Ectodermal cell (in vitro differentiated cells): ENCODE measurements around the gene RAP1GAP.

ENCODE experiments used
- H3K27ac ChIP-seq: 2 replicates; pipeline ENCODE4 v1.7.0; 2013; ENCODE audit warnings: mild to moderate bottlenecking, low read depth, low read length; ENCODE audit not compliant: insufficient read depth, poor library complexity, severe bottlenecking
- H3K27me3 ChIP-seq: 2 replicates; pipeline ENCODE4 v1.7.0; 2013; ENCODE audit warnings: mild to moderate bottlenecking, low read length; ENCODE audit not compliant: insufficient read depth, control insufficient read depth, poor library complexity, severe bottlenecking
- H3K36me3 ChIP-seq: one replicate; pipeline ENCODE4 v1.7.0; 2013; ENCODE audit warnings: low read length; ENCODE audit not compliant: control insufficient read depth, insufficient read depth
- H3K4me1 ChIP-seq: one replicate; pipeline ENCODE4 v1.7.0; 2013; ENCODE audit warnings: low read length; ENCODE audit not compliant: control insufficient read depth, insufficient read depth
- H3K4me3 ChIP-seq: 2 replicates; pipeline ENCODE4 v1.7.0; 2013; ENCODE audit warnings: low read depth, low read length, control low read depth; ENCODE audit not compliant: insufficient read depth
- H3K9me3 ChIP-seq: 2 replicates; pipeline ENCODE4 v1.7.0; 2013; ENCODE audit warnings: mild to moderate bottlenecking, low read length, moderate library complexity; ENCODE audit not compliant: control insufficient read depth
- WGBS, 2 experiments: methylation state at CpG; one replicate each; pipeline ENCODE4 v1.1.7; 2013; ENCODE audit warnings: missing lambda C conversion rate in 2 of 2; 5-methylcytosine and 5-hydroxymethylcytosine counted together

The RAP1GAP gene

DNA sequence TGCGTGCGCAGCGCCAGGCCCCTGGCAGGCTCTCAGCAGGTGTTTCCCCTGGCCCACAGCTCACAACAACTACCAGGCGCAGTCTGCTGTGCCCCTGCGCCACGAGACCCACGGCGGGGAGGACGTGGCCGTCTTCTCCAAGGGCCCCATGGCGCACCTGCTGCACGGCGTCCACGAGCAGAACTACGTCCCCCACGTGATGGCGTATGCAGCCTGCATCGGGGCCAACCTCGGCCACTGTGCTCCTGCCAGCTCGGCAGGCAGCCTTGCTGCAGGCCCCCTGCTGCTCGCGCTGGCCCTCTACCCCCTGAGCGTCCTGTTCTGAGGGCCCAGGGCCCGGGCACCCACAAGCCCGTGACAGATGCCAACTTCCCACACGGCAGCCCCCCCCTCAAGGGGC is 91.8 kb downstream of the RAP1GAP start:
- 93 to 95% methylated on average over 26 of the region's 26 CpGs for WGBS, 2 experiments
- H3K4me3 ChIP-seq, result no peak overlapping the region

DNA sequence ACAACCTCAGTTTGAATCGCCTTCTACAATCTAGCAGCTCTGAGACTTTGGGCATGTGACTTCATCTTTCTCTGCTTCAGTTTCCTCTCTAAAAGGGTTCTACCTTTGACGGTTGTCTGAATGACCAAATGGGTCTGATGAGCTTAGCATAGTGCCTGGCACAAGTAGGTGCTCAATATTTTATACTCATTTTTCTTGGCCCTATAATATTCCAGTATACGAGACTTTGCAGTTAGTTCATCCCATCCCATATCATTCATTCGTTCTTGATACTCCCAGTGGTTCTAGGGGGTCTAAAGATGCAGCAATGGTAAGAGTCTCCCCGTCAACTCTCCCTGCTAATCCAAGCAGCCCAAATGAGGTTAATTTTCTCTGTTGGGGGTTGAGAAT is 92.4 kb downstream of the RAP1GAP start:
- WGBS, 2 experiments, result 92 to 96% methylated on average over 5 of the region's 5 CpGs

More for the DNA sequence above, 91.8 kb downstream of the RAP1GAP start:
- Histone ChIP-seq H3K36me3 (no peaks in the 10 kb centered on the region), H3K4me1 (peaks cover 20% of the 10 kb centered on the region), H3K9me3 (no peaks in the 10 kb centered on the region), H3K27me3 (no peaks in the 10 kb centered on the region), H3K27ac (no peak overlapping the region)

DNA sequence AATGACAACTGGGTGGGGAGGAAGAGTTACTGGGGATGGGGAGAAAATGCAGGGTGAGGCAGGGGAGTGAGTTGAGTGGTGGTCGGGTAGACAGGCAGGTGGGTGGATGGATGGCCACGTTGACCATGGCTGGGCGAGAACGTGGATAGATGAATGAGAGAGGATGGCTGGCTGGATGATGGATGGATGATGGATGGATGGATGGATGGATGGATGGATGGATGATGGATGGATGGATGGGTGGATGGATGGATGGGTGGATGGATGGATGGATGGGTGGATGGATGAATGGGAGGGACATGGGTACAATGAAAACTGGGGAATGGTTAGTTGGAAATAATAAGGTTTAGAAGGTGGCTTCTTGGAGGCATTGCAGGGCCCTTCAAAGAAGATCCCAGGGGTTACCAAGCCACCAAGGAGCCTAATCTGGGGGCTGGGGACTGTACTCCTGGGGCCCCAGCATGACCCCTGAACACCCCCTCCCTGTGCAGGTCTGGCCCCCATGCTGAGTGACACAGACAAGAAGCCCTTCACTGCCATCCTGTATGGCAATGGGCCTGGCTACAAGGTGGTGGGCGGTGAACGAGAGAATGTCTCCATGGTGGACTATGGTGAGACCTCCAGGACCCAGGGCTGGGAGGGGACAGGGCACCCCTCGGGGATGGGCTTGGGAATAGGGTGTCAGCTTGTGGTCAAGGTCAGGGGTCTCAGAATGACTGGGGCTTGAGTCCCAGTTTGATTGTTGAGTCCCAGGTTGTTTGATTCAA is 92.9 kb downstream of the RAP1GAP start:
- H3K4me1 ChIP-seq, result peaks cover 20% of the 10 kb centered on the region
- WGBS, 2 experiments, result 97 to 98% methylated on average over 7 of the region's 7 CpGs

More for the DNA sequence above, 92.4 kb downstream of the RAP1GAP start:
- H3K9me3 ChIP-seq, result no peaks in the 10 kb centered on the region
- H3K4me1 ChIP-seq, result peaks cover 20% of the 10 kb centered on the region
- no peaks in the 10 kb centered on the region for H3K36me3 ChIP-seq
- no peaks in the 10 kb centered on the region for H3K27me3 ChIP-seq
- no peak overlapping the region for H3K4me3 ChIP-seq
- H3K27ac ChIP-seq, result no peak overlapping the region

DNA sequence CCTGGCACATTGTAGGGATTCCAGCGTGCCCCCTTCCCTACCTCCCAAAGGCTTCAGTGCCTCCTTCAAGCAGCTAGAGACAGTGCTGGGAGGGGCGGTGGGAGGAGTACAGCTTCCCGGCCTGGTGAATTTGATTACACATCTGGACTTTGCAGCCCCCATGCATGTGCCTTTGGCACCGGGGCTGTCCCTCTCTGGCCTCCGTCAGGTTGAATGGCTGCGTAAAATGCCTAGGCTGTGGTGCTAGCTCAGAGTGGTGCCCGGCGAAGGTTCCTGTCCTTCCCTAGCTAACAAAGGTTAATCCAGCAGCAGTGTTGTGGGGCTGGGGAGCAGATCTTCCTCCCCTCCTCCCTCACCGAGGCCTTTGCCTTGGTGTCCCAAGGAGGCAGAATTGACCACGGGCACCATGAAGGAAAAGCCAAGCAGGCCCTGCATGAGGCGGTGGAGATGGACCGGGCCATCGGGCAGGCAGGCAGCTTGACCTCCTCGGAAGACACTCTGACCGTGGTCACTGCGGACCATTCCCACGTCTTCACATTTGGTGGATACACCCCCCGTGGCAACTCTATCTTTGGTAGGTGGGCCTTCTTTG is 93.7 kb downstream of the RAP1GAP start:
- WGBS, 2 experiments, result 93 to 96% methylated on average over 18 of the region's 18 CpGs

More for the DNA sequence above, 92.9 kb downstream of the RAP1GAP start:
- Histone ChIP-seq H3K27me3 (no peaks in the 10 kb centered on the region), H3K27ac (no peak overlapping the region), H3K36me3 (no peaks in the 10 kb centered on the region), H3K9me3 (no peaks in the 10 kb centered on the region), H3K4me3 (no peak overlapping the region)

DNA sequence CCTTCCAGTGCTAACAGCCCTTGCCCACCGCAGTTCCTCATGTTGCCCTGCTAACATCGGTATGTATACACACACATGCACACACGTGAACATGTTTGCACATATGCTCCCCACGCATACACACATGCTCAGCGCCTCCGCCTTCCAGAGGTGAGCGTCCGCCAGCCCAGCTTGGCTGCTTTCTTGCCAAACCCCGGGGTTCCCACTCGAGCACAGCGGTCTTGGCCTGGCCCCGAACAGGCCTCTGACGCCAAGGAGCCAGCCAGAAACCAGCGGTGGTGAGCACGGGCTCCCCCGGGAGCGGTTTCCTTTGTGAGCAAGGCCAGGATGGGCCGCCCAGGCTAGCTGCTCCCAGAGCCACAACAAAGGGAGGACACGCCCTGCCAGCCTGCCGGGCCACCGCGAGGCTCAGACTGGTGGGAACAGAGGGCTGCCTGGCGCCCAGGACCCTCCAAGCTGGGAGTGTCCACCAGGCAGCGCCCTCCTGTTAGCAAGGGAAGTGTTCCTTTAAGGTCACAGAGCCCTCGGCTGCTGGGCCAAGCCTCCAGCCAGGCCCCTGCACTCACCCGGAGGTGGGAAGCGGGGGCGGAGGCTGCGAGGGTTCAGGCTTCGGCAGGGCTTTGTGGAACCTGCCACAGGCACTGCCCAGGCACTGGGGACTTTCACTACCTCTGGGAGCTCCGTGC is 94.5 kb downstream of the RAP1GAP start:
- Histone ChIP-seq H3K27me3 (no peaks in the 10 kb centered on the region), H3K36me3 (no peaks in the 10 kb centered on the region), H3K4me3 (no peak overlapping the region), H3K4me1 (peaks cover 20% of the 10 kb centered on the region), H3K9me3 (no peaks in the 10 kb centered on the region), H3K27ac (peak overlapping the region; percentile 54)
- 49% methylated on average over 31 of the region's 31 CpGs for WGBS, 2 experiments

More for the DNA sequence above, 93.7 kb downstream of the RAP1GAP start:
- H3K27me3 ChIP-seq, result no peaks in the 10 kb centered on the region
- H3K4me1 ChIP-seq, result peaks cover 20% of the 10 kb centered on the region
- no peak overlapping the region for H3K4me3 ChIP-seq
- H3K36me3 ChIP-seq, result no peaks in the 10 kb centered on the region
- no peak overlapping the region for H3K27ac ChIP-seq
- no peaks in the 10 kb centered on the region for H3K9me3 ChIP-seq

DNA sequence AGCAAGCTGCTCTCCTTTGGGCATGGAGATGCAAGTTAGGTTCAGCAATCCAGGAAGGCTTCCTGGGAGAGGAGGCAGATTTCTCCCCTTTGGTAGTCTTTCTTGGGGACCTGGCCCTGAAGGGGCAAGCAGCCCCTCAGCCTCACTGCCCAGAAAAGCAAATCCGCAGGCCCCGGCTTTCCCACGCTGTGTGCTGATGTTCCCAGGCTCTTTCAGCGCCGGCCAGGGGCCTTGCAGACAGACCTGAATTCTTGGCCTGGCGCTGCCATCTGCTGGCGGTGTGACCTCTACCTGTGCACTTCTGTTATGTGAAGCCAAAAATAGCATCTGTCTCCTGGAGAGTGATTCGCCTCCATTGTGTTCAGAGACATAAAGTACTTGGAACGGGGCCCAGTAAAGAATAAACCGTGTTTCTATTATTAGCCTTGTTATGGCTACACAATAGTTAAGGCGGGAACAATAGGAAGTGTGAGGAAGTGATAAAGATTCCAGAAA is 95.1 kb downstream of the RAP1GAP start:
- Histone ChIP-seq H3K4me1 (peaks cover 20% of the 10 kb centered on the region), H3K36me3 (no peaks in the 10 kb centered on the region), H3K27ac (peak overlapping the region; percentile 45), H3K4me3 (no peak overlapping the region), H3K9me3 (no peaks in the 10 kb centered on the region), H3K27me3 (no peaks in the 10 kb centered on the region)
- whole genome bisulfite sequencing, 2 experiments, result 40 to 43% methylated on average over 11 of the region's 11 CpGs

DNA sequence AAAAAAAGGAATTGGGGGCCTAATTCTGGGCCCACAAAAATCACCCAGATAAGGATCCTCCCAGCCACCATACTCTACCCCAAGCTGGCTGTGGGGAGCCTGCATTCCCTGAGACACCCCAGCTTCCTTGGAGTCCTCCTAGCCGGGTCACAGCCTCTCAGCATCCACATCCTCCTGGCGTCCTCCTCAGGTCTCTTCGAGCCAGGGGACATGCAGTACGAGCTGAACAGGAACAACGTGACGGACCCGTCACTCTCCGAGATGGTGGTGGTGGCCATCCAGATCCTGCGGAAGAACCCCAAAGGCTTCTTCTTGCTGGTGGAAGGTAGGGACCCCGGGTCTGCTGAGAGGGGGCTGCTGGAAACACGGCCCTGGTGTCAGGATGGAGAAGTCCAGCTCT is 95.7 kb downstream of the RAP1GAP start:
- WGBS, 2 experiments, result 93 to 94% methylated on average over 11 of the region's 11 CpGs
- H3K9me3 ChIP-seq, result no peaks in the 10 kb centered on the region
- H3K4me1 ChIP-seq, result peaks cover 20% of the 10 kb centered on the region
- H3K4me3 ChIP-seq, result no peak overlapping the region
- H3K36me3 ChIP-seq, result no peaks in the 10 kb centered on the region
- no peak overlapping the region for H3K27ac ChIP-seq
- no peaks in the 10 kb centered on the region for H3K27me3 ChIP-seq

DNA sequence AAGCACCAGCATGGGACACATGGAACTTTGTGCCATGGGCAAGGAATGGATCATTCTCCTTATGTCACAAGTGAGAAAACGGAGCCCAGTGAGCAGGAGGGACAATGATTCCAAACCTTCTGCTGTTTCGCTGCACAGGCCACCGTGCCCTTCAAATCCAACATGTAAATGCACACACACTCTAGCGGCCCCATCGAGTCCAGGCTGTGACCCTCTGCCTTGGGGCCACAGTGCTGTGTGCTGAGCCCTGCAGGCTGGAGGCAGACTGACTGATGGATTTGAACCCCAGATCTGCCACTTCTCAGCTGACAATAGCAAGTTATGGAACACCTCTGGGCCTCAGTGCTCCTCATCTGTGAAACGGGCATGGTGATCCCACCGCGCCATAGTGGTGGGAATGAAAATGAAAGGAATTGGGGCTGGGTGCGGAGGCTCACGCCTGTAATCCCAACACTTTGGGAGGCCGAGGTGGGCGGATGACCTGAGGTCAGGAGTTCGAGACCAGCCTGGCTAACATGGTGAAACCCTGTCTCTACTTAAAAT is 96.4 kb downstream of the RAP1GAP start:
- Histone ChIP-seq H3K27ac (no peak overlapping the region), H3K4me1 (peaks cover 20% of the 10 kb centered on the region), H3K27me3 (no peaks in the 10 kb centered on the region), H3K9me3 (no peaks in the 10 kb centered on the region), H3K4me3 (no peak overlapping the region), H3K36me3 (no peaks in the 10 kb centered on the region)
- 92% methylated on average over 13 of the region's 13 CpGs for WGBS, 2 experiments

DNA sequence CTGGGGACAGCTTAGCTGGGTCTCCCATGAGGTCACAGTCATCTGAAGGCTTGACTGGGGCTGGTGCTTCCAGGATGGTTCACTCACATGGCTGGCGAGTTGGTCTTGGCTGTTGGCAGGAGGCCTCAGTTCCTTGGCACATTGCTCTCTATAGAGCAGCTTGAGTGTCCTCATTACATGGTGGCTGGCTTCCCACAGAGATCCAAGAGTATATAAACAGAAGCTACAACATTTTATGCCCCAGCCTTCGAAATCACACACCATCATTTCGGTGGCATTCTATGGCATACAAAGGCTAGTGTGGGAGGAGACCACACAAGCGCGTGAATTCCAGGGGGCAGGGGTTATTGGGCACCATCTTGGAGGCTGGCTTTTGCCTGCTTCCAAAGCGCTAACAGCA is 96.9 kb downstream of the RAP1GAP start:
- no peak overlapping the region for H3K4me3 ChIP-seq
- WGBS, 2 experiments, result 95 to 96% methylated on average over 6 of the region's 6 CpGs
- H3K27ac ChIP-seq, result no peak overlapping the region
- H3K27me3 ChIP-seq, result no peaks in the 10 kb centered on the region
- peaks cover 20% of the 10 kb centered on the region for H3K4me1 ChIP-seq
- no peaks in the 10 kb centered on the region for H3K36me3 ChIP-seq
- no peaks in the 10 kb centered on the region for H3K9me3 ChIP-seq

DNA sequence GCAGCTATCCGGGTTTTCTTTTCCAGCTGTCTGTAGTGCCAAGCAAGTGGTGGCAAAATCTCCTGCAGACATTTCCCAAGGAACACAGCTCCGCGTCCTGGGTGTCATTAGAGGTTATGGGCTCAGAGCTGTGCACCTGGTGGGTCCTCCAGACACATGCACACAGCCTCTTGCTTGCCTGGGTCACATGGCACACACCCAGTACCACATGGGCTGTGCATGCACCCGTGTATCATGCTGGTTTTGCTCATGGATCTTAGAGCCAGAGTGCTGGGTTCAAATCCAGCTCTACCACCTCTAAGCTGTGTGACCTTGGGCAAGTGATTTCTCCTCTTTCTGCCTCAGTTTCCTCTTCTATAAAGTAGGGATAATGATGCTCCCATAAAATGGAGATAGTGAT is 98.3 kb downstream of the RAP1GAP start:
- Histone ChIP-seq H3K27me3 (no peaks in the 10 kb centered on the region), H3K27ac (no peak overlapping the region), H3K4me3 (no peak overlapping the region), H3K4me1 (peaks cover 20% of the 10 kb centered on the region), H3K36me3 (no peaks in the 10 kb centered on the region), H3K9me3 (no peaks in the 10 kb centered on the region)
- 95 to 96% methylated on average over 4 of the region's 4 CpGs for WGBS, 2 experiments
